Tibial artery (tissue), 4 donors: ENCODE results near the gene ROM1.
"Not testable (repeated sequence)": the region's sequence is repeated elsewhere in the genome, so short reads cannot be mapped to it uniquely, and the experiment has no call there.

ENCODE experiments used
- DNase-seq, 2 donors: peaks; one replicate each; pipeline ENCODE4 v3.0.0-alpha.2; 2019
- H3K27ac ChIP-seq, 2 donors: fragments of 200-600 bp; sonication (generic) in 1 of 2; 1 replicate in 1 of 2; 2 replicates in 1 of 2; pipeline ENCODE4 v1.5.1; 2018 to 2019; ENCODE audit warnings: mild to moderate bottlenecking in 1 of 2
- H3K27me3 ChIP-seq, 2 donors: fragments of 200-600 bp; sonication (generic) in 1 of 2; one replicate each; pipeline versions ENCODE4 v1.5.1 to v1.6.0; 2016 to 2019
- H3K36me3 ChIP-seq, 3 donors: fragments of 200-600 bp; sonication (generic) in 2 of 3; one replicate each; pipeline ENCODE4 v1.5.1; 2016 to 2019; ENCODE audit warnings: mild to moderate bottlenecking in 2 of 3
- H3K4me1 ChIP-seq, 4 donors: fragments of 200-600 bp; sonication (generic) in 2 of 4; 1 replicate in 3 of 4; 2 replicates in 1 of 4; pipeline ENCODE4 v1.5.1; 2016 to 2019
- H3K4me3 ChIP-seq, 2 donors: fragments of 200-600 bp; sonication (generic) in 1 of 2; 1 replicate in 1 of 2; 2 replicates in 1 of 2; pipeline ENCODE4 v1.5.1; 2018 to 2019; ENCODE audit warnings: mild to moderate bottlenecking in 2 of 2
- H3K9me3 ChIP-seq, 3 donors: fragments of 200-600 bp; sonication (generic) in 1 of 3; one replicate each; pipeline ENCODE4 v1.5.1; 2016 to 2019
- intact Hi-C: fragments of 100-400 bp; cut with DNase I; formaldehyde crosslinking; loops from one replicate; pipeline ENCODE4 v1.15.0; 2023; ENCODE audit warnings: low total_unique reads
- TF ChIP-seq, protein P1 (sequence below), 2 experiments: fragments of 200-600 bp in 1 of 2; fragments of 450-650 bp in 1 of 2; IDR thresholded peaks; one replicate each; pipeline ENCODE4 v1.5.1; 2017 to 2019; ENCODE audit warnings: antibody characterized with exemption in 2 of 2, mild to moderate bottlenecking in 1 of 2, moderate library complexity in 1 of 2

The ROM1 gene

GRCh38 chr11:62648967-62649364 is 35.9 kb downstream of the ROM1 start:
- Histone ChIP-seq H3K36me3 (peaks cover 16 to 38% (median 23%) of the 10 kb centered on the region in 3 donors), H3K9me3 (no peaks in the 10 kb centered on the region), H3K4me3 (no peak overlapping the region), H3K27me3 (no peaks in the 10 kb centered on the region), H3K4me1 (peaks cover 0 to 44% (median 33%) of the 10 kb centered on the region in 4 donors), H3K27ac (no peak overlapping the region)
- TF ChIP-seq, protein P1, sequence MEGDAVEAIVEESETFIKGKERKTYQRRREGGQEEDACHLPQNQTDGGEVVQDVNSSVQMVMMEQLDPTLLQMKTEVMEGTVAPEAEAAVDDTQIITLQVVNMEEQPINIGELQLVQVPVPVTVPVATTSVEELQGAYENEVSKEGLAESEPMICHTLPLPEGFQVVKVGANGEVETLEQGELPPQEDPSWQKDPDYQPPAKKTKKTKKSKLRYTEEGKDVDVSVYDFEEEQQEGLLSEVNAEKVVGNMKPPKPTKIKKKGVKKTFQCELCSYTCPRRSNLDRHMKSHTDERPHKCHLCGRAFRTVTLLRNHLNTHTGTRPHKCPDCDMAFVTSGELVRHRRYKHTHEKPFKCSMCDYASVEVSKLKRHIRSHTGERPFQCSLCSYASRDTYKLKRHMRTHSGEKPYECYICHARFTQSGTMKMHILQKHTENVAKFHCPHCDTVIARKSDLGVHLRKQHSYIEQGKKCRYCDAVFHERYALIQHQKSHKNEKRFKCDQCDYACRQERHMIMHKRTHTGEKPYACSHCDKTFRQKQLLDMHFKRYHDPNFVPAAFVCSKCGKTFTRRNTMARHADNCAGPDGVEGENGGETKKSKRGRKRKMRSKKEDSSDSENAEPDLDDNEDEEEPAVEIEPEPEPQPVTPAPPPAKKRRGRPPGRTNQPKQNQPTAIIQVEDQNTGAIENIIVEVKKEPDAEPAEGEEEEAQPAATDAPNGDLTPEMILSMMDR (IDR thresholded peaks at IDR 0.05): no peak
- intact Hi-C loops: no loop called here
- no peak for DNase-seq

DNA sequence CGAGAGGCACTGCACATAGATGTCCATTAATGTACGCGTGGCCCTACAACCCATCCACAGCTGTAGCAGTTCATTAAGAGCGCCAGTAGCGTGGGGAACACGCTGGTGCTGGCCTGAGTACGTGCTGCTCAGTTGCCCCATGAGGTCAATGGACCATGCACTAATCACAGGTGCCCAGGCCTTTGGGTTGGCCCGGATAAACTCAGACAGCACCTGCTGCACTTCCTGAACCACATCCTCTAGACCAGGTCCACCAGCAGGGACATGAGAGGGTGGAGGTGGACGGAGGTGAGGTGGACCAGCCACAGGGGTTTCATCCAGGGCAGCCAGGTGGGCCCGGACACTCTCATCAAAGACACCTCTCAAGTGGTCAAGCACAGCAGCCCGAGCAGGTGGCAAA is 36.4 kb downstream of the ROM1 start:
- Histone ChIP-seq H3K27ac (no peak overlapping the region), H3K36me3 (peaks cover 12 to 33% (median 23%) of the 10 kb centered on the region in 3 donors), H3K4me1 (peaks cover 0 to 39% (median 27%) of the 10 kb centered on the region in 4 donors), H3K4me3 (no peak overlapping the region), H3K9me3 (no peaks in the 10 kb centered on the region), H3K27me3 (no peaks in the 10 kb centered on the region)
- TF ChIP-seq, protein P1 (IDR thresholded peaks at IDR 0.05): no peak
- no peak for DNase-seq
- intact Hi-C loops: no loop called here

- H3K27me3 ChIP-seq, intact Hi-C loops, H3K9me3 ChIP-seq, H3K4me3 ChIP-seq, DNase-seq, H3K27ac ChIP-seq: not testable (repeated sequence)
- Histone ChIP-seq H3K4me1 (peaks cover 0 to 31% (median 21%) of the 10 kb centered on the region in 4 donors), H3K36me3 (peaks cover 12 to 33% (median 23%) of the 10 kb centered on the region in 3 donors)
These were observed 37.2 kb downstream of the ROM1 start for GRCh38 chr11:62650283-62650682.

DNA sequence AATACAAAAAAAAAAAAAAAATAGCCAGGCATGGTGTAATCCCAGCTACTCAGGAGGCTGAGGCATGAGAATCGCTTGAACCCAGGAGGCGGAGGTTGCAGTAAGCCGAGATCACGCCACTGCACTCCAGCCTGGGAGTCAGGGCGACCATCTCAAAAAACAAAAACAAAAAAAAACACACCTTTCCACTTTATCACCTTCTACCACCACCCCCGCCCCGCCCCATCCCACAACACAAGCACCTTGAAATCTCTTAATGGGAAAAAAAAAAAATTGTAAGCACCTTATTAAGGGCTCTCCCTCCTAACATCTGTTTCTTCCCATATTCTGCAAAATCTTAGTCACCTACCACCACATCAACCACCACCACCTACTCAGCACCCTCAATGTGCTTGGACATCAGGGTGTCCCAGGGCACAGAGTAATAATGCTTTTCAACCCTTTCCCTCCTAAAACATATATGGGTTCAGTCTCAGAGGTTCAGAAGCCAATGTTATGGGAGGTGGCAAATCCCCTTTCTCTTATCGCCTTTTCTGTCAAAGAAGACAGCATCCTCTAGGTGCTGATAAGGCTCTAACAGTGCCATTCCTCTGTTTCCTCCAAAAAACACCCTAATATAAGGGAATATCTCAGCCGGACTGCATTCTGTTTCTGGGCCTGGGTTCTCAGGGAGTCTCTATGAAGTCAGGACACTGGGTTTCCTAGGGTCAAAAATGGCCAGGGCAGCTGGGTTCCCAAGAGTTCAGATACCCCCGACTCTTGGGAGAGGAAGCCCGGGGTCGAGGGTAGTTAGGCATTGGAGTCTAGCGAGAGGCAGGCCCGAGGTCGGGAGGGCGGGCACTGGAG is 39.3 kb downstream of the ROM1 start:
- peak overlapping the region; percentile 60 to 96 for H3K4me3 ChIP-seq
- H3K9me3 ChIP-seq: no peaks in the 10 kb centered on the region
- no peaks in the 10 kb centered on the region for H3K27me3 ChIP-seq
- TF ChIP-seq, protein P1 (IDR thresholded peaks at IDR 0.05): no peak
- H3K36me3 ChIP-seq: peaks cover 12 to 33% (median 23%) of the 10 kb centered on the region in 3 donors
- H3K27ac ChIP-seq: peak overlapping the region; percentile 81 to 96
- intact Hi-C loops: no loop called here
- DNase-seq: no peak
- H3K4me1 ChIP-seq: peaks cover 0 to 18% (median 11%) of the 10 kb centered on the region in 4 donors

DNA sequence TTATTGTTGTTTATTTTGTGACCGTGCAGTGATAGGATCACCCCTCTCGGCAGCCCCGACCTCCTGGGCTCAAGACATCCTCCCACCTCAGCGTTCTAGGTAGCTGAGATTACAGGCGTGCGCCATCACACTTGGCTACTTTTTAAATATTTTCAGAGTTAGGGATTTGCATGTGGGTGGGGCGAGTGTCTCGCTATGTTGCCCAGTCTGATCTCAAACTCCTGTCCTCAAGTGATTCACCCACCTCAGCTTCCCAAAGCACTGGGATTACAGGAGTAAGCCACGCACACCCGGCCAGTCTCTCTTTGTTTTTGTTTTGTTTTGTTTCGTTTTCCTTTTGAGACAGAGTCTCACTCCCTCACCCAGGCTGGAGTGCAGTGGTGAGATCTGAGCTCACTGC is 41.2 kb downstream of the ROM1 start:
- Histone ChIP-seq H3K9me3 (no peaks in the 10 kb centered on the region), H3K4me1 (peaks cover 0 to 15% (median 10%) of the 10 kb centered on the region in 4 donors), H3K27me3 (no peaks in the 10 kb centered on the region), H3K27ac (no peak overlapping the region), H3K36me3 (peaks cover 4 to 14% (median 7%) of the 10 kb centered on the region in 3 donors), H3K4me3 (no peak overlapping the region)
- DNase-seq: no peak
- TF ChIP-seq, protein P1 (IDR thresholded peaks at IDR 0.05): no peak
- intact Hi-C loops: no loop called here

DNA sequence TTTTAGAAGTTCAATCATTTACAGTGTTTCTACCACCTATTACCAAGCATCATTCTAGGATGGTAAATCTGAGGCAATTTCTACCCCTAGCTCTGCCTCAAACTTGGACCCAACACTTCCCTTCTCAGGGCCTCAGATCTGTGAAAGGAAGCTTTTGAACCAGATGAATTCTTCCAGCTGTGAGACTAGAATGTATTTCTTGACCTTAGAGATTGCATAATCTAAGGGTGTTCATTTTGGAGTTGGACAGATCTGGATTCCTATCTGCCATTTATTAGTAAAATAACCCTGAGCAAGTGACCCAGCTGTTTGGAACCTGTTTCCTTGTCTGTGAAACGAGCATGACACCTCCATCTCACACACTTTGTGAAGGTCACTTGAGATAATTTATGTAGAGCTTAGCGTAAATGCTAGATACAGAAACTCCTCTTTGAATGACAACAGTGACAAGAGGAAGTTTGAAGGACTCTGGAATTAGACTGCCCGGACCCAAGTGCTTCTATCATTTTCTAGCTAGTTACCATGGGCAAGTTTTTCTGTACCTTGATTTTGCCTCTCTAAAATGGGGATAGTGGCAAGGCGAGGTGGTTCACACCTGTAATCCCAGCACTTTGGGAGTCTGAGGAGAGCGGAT is 43.9 kb downstream of the ROM1 start:
- Histone ChIP-seq H3K27me3 (no peaks in the 10 kb centered on the region), H3K36me3 (no peaks in the 10 kb centered on the region), H3K4me1 (peaks cover 0 to 8% (median 6%) of the 10 kb centered on the region in 4 donors), H3K9me3 (no peaks in the 10 kb centered on the region), H3K4me3 (no peak overlapping the region), H3K27ac (no peak overlapping the region)
- TF ChIP-seq, protein P1 (IDR thresholded peaks at IDR 0.05): no peak
- no peak for DNase-seq
- intact Hi-C loops: no loop called here
